HG03575 (cell line): ENCODE data around the gene NFASC.

Source experiments
- ATAC-seq: cut with Tn5 transposase; IDR thresholded peaks from one replicate; pipeline ENCODE4 v1.9.1; 2021; ENCODE audit not compliant: unreplicated experiment, insufficient number of reproducible peaks, low FRiP score; ENCODE audit errors: extremely low read depth

The NFASC gene

GRCh38 chr1:204921855-204922516, 51.3 kb downstream of the NFASC start:
- ATAC-seq: no peak

- no peak for ATAC-seq
Measured at GRCh38 chr1:204923201-204923600, 52.5 kb downstream of the NFASC start.

GRCh38 chr1:204923626-204924012, 53.0 kb downstream of the NFASC start:
- no peak for ATAC-seq

GRCh38 chr1:204924013-204924759, 53.5 kb downstream of the NFASC start:
- ATAC-seq: no peak

GRCh38 chr1:204925701-204926100, 55.0 kb downstream of the NFASC start:
- no peak for ATAC-seq

- ATAC-seq: no peak
Measured at GRCh38 chr1:204927673-204928641, 57.3 kb downstream of the NFASC start.

GRCh38 chr1:204928671-204929486, 58.2 kb downstream of the NFASC start:
- no peak for ATAC-seq

GRCh38 chr1:204929487-204930154, 59.0 kb downstream of the NFASC start:
- ATAC-seq: no peak

GRCh38 chr1:204930155-204930523, 59.5 kb downstream of the NFASC start:
- ATAC-seq: no peak

- no peak for ATAC-seq
Measured at GRCh38 chr1:204931313-204931712, 60.7 kb downstream of the NFASC start.

GRCh38 chr1:204931768-204932572, 61.3 kb downstream of the NFASC start:
- ATAC-seq: no peak

GRCh38 chr1:204932573-204932909, 61.9 kb downstream of the NFASC start:
- no peak for ATAC-seq

- ATAC-seq: no peak
Measured at GRCh38 chr1:204935155-204935554, 64.5 kb downstream of the NFASC start.

- no peak for ATAC-seq
Measured at GRCh38 chr1:204936765-204937164, 66.1 kb downstream of the NFASC start.

- ATAC-seq: no peak
Measured at GRCh38 chr1:204937901-204938300, 67.2 kb downstream of the NFASC start.

GRCh38 chr1:204940591-204940990, 69.9 kb downstream of the NFASC start:
- no peak for ATAC-seq

- no peak for ATAC-seq
Measured at GRCh38 chr1:204941421-204942338, 71.0 kb downstream of the NFASC start.
